Uterus (tissue), 2 donors: ENCODE results near the gene NKG7.

Source experiments
- CTCF ChIP-seq, 4 experiments: fragments of 200-600 bp in 2 of 4; fragments of 450-650 bp in 2 of 4; sonication (generic) in 2 of 4; IDR thresholded peaks; one replicate each; pipeline ENCODE4 v1.5.1; 2016 to 2019; ENCODE audit warnings: antibody characterized with exemption in 4 of 4, mild to moderate bottlenecking in 2 of 4, moderate library complexity in 1 of 4
- POLR2A ChIP-seq, 2 donors: fragments of 450-650 bp; IDR thresholded peaks; one replicate each; pipeline ENCODE4 v1.6.1; 2016; ENCODE audit warnings: antibody characterized with exemption in 2 of 2, mild to moderate bottlenecking in 1 of 2, moderate library complexity in 1 of 2

DNA sequence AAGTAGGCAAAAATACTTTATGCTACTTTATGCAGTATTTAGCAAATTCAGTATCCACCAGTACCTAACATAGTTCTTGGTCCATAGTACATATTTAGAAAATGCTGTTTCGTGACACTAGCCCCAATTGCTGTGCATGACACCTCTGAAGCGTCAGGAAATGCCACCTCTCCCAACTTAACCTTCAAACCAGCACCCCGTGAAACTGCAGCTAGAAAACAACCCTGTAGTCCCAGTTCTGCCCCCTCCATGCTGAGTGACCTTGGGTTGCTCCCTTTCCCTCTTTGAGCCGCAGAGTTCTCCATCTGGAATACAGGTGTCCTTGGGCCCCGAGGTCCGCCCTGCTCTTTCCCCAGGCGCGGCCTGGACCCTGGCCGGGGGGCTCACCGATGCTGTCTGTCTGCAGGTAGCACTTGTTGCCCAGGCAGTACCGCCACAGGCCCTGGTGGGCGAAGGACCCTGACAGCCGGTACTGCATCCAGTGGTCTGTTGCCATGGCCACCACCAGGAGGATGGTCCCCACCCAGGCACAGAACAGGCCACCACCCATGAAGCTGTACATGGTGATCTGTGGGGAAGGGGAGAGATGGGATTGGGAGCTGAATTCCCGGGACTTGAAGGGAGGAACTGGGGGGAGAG, 14.5 kb upstream of the NKG7 start:
- TF ChIP-seq CTCF (IDR thresholded peaks at IDR 0.05): no peak
- TF ChIP-seq POLR2A (IDR thresholded peaks at IDR 0.05): no peak
